ENCODE data around the gene ARL8A. TPM values are rescaled to one million over a fixed set of nuclear protein-coding genes. Genes with fewer than 3 reads are reported as not detected.

ARL8A gene
- total RNA-seq, 1 experiment from 2014 or later, result 45.6 TPM

- peaks cover 59 to 75% of the 10 kb centered on the region in 2 experiments for H3K4me1 ChIP-seq (ENCODE audit: control insufficient read depth in 1 of 2, insufficient read depth in 2 of 2, low read length in 2 of 2)
- POLR2A ChIA-PET, result interaction anchor here (0.8 to 5.0 kb wide), 6 partner anchors 51 to 101 kb away, joined by 3 to 72 read pairs (median 4); partner anchors contain the start of gene ELF3
Measured at GRCh38 chr1:202107801-202108731, 36.5 kb downstream of the ARL8A start.

More at GRCh38 chr1:202107801-202108731, 36.5 kb downstream of the ARL8A start:
- ATAC-seq, result peak; percentile 16
- BruUV-seq (replicated peaks), result no TSS peak
- Histone ChIP-seq H3K36me3 (ENCODE audit: control insufficient read depth in 1 of 2, insufficient read depth in 2 of 2, low read length in 2 of 2) (no peaks in the 10 kb centered on the region), H3K79me2 (ENCODE audit: insufficient read depth, low read length) (no peaks in the 10 kb centered on the region), H3K4me3 (replicated peaks in 1 of 2; ENCODE audit: low read depth in 1 of 2, low read length in 2 of 2) (0 out of 4 replicates have a peak overlapping the region, but pooled peaks of 1 of the 2 experiments have one; percentile 1), H2AFZ (ENCODE audit: low read depth, low read length, poor library complexity, severe bottlenecking) (peak overlapping the region; percentile 24), H3K4me2 (ENCODE audit: low read length) (peak overlapping the region; percentile 78), H3K27ac (ENCODE audit: low read depth, low read length) (peak overlapping the region; percentile 86), H3K9me3 (ENCODE audit: control insufficient read depth in 1 of 2, insufficient read depth in 1 of 2, low read depth in 1 of 2, low read length in 2 of 2) (no peaks in the 10 kb centered on the region), H3K27me3 (ENCODE audit: insufficient read depth, low read length) (no peaks in the 10 kb centered on the region), H3K9me2 (ENCODE audit: insufficient read depth) (no peaks in the 10 kb centered on the region), H3K9ac (ENCODE audit: low read length) (peak overlapping the region; percentile 39; the same call in 1 of the 2 replicates), H4K20me1 (ENCODE audit: insufficient read depth) (no peaks in the 10 kb centered on the region)
- TF ChIP-seq POLR2AphosphoS5 (IDR thresholded peaks at IDR 0.05; ENCODE audit: low read depth, low read length), result 0 out of 2 replicates have a peak, but pooled peaks have one; percentile 16
- no peak for TF ChIP-seq EGR1 (IDR thresholded peaks at IDR 0.05; ENCODE audit: low read depth)
- no peak for TF ChIP-seq REST (IDR thresholded peaks at IDR 0.05; ENCODE audit: low read depth)
- 0 out of 2 replicates have a peak, but pooled peaks have one; percentile 7 for TF ChIP-seq ZFX (IDR thresholded peaks at IDR 0.05)
- no peak for TF ChIP-seq YY1 (IDR thresholded peaks at IDR 0.05; ENCODE audit: extremely low read depth, insufficient replicate concordance, low read depth, low read length)
- TF ChIP-seq ZNF274 (IDR thresholded peaks at IDR 0.05; ENCODE audit: low read depth, low read length), result no peak
- DNase-seq (ENCODE audit: low read depth, low spot score), result no peak
- RAD21 ChIA-PET (ENCODE audit: low non-redundant PET in 1 of 2, low total read pairs in 2 of 2, uncharacterized antibody in 2 of 2, unreplicated experiment in 2 of 2), result interaction anchor here (1.2 to 1.4 kb wide), 2 partner anchors 10 to 50 kb away, joined by 4 read pairs; no protein-coding TSS in a partner anchor
- CTCF ChIA-PET, result interaction anchor here (1.8 to 3.9 kb wide), 2 partner anchors 98 to 101 kb away, joined by 4 to 26 read pairs; partner anchors contain the start of gene ELF3
- intact Hi-C loops (cut with micrococcal nuclease), result loop anchor here (5.0 kb wide), 2 partner anchors 51 to 396 kb away; no protein-coding TSS in a partner anchor
